Duodenal mucosa (tissue), 2 donors: ENCODE data around the gene LRRC32.

Source experiments
- H3K27ac ChIP-seq: one replicate; pipeline ENCODE4 v1.7.0; 2013; ENCODE audit warnings: low read depth, low read length
- H3K27me3 ChIP-seq, 2 donors: one replicate each; pipeline ENCODE4 v1.7.0; 2013; ENCODE audit warnings: low read length in 2 of 2, control low read depth in 1 of 2; ENCODE audit not compliant: insufficient read depth in 2 of 2, control insufficient read depth in 1 of 2
- H3K36me3 ChIP-seq, 2 donors: one replicate each; pipeline ENCODE4 v1.7.0; 2013; ENCODE audit warnings: low read length in 2 of 2, control low read depth in 1 of 2; ENCODE audit not compliant: insufficient read depth in 2 of 2, control insufficient read depth in 1 of 2
- H3K4me1 ChIP-seq, 2 donors: one replicate each; pipeline ENCODE4 v1.7.0; 2013; ENCODE audit warnings: low read length in 2 of 2, control low read depth in 1 of 2; ENCODE audit not compliant: insufficient read depth in 2 of 2, control insufficient read depth in 1 of 2
- H3K4me3 ChIP-seq, 2 donors: one replicate each; pipeline ENCODE4 v1.7.0; 2013; ENCODE audit warnings: low read length in 2 of 2, low read depth in 1 of 2
- H3K9ac ChIP-seq, 2 donors: one replicate each; pipeline ENCODE4 v1.7.0; 2013; ENCODE audit warnings: low read length in 2 of 2, low read depth in 1 of 2
- H3K9me3 ChIP-seq, 2 donors: one replicate each; pipeline ENCODE4 v1.7.0; 2013; ENCODE audit warnings: low read length in 2 of 2, control low read depth in 1 of 2; ENCODE audit not compliant: control insufficient read depth in 1 of 2

LRRC32 gene

GRCh38 chr11:76638270-76639197, 32.0 kb downstream of the LRRC32 start:
- peaks cover 0 to 4% of the 10 kb centered on the region in 2 donors for H3K4me1 ChIP-seq
- H3K36me3 ChIP-seq = no peaks in the 10 kb centered on the region
- H3K27me3 ChIP-seq = no peaks in the 10 kb centered on the region
- no peak overlapping the region for H3K27ac ChIP-seq
- no peak overlapping the region for H3K4me3 ChIP-seq
- H3K9me3 ChIP-seq = no peaks in the 10 kb centered on the region
- no peak overlapping the region for H3K9ac ChIP-seq

- Histone ChIP-seq H3K9ac (no peak overlapping the region), H3K4me3 (no peak overlapping the region), H3K27ac (no peak overlapping the region)
Observed at GRCh38 chr11:76637491-76638269, 32.9 kb downstream of the LRRC32 start.

GRCh38 chr11:76636826-76637460, 33.6 kb downstream of the LRRC32 start:
- no peak overlapping the region for H3K4me3 ChIP-seq

More at GRCh38 chr11:76637491-76638269, 32.9 kb downstream of the LRRC32 start:
- Histone ChIP-seq H3K36me3 (no peaks in the 10 kb centered on the region), H3K27me3 (no peaks in the 10 kb centered on the region), H3K9me3 (no peaks in the 10 kb centered on the region), H3K4me1 (peaks cover 0 to 4% of the 10 kb centered on the region in 2 donors)

GRCh38 chr11:76635991-76636738, 34.4 kb downstream of the LRRC32 start:
- Histone ChIP-seq H3K27me3 (no peaks in the 10 kb centered on the region), H3K4me1 (peaks cover 0 to 4% of the 10 kb centered on the region in 2 donors), H3K9ac (no peak overlapping the region), H3K36me3 (no peaks in the 10 kb centered on the region), H3K9me3 (no peaks in the 10 kb centered on the region), H3K27ac (no peak overlapping the region), H3K4me3 (no peak overlapping the region)

More at GRCh38 chr11:76636826-76637460, 33.6 kb downstream of the LRRC32 start:
- H3K27me3 ChIP-seq = no peaks in the 10 kb centered on the region
- no peaks in the 10 kb centered on the region for H3K36me3 ChIP-seq
- no peak overlapping the region for H3K9ac ChIP-seq
- H3K27ac ChIP-seq = no peak overlapping the region
- H3K9me3 ChIP-seq = no peaks in the 10 kb centered on the region
- H3K4me1 ChIP-seq = peaks cover 0 to 4% of the 10 kb centered on the region in 2 donors

DNA sequence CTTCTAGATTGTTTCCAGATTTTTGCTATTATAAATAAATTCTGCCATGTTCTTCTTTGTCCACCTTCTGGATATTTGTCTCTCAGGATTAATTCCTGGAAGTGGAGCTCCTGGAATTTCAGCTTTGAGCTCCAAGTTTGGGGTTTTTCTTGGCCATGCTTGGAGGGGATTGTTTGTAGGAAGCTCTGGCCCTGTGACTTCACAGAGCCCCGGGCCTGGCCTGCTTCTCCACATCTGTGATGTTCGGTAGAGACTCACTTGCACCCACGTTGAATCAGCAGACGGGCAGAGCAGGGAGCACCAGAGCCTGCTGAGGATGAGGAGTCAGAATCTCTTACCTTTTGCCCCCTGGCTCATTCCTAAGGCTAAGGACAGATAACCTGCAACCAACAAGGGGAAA, 35.7 kb downstream of the LRRC32 start:
- no peak overlapping the region for H3K9ac ChIP-seq
- H3K36me3 ChIP-seq = no peaks in the 10 kb centered on the region
- no peaks in the 10 kb centered on the region for H3K9me3 ChIP-seq
- no peaks in the 10 kb centered on the region for H3K27me3 ChIP-seq
- no peak overlapping the region for H3K27ac ChIP-seq
- H3K4me1 ChIP-seq = peaks cover 3 to 9% of the 10 kb centered on the region in 2 donors
- H3K4me3 ChIP-seq = no peak overlapping the region

GRCh38 chr11:76632492-76632891, 38.1 kb downstream of the LRRC32 start:
- Histone ChIP-seq H3K9me3 (no peaks in the 10 kb centered on the region), H3K4me1 (peaks cover 11 to 12% of the 10 kb centered on the region in 2 donors), H3K9ac (no peak overlapping the region), H3K27me3 (no peaks in the 10 kb centered on the region), H3K27ac (no peak overlapping the region), H3K36me3 (no peaks in the 10 kb centered on the region), H3K4me3 (no peak overlapping the region)

DNA sequence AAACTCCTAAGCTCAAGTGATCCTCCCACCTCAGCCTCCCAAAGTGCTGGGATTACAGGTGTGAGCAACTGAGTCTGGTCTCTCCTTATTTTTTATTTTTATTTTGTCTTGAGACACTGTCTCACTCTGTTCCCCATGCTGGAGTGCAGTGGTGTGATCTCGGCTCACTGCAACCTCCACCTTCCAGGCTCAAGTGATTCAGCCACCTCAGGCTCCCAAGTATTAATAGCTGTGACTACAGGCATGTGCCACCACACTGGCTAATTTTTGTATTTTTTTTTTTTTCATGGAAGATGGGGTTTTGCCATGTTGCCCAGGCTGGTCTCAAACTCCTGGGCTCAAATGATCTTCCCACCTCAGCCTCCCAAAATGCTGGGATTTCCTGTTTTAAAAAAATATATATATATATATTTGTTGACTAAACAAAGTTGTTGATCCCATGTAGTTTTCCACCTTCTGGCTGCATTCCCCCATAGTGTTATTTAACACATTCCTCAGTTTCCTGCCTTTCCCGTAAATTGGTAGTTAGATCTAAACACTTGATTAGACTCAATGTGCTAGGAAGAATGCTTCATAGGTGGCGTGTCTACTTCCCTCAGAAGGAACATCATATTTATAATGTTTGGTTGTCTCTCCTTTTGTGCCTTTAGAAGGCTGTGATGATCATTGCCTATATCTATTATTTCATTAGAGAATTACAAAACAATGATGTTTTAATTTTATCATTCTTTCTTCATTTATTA, 38.8 kb downstream of the LRRC32 start:
- Histone ChIP-seq H3K9me3 (no peaks in the 10 kb centered on the region), H3K4me3 (no peak overlapping the region), H3K27me3 (no peaks in the 10 kb centered on the region), H3K4me1 (peaks cover 11 to 14% of the 10 kb centered on the region in 2 donors), H3K9ac (no peak overlapping the region), H3K27ac (no peak overlapping the region), H3K36me3 (no peaks in the 10 kb centered on the region)

DNA sequence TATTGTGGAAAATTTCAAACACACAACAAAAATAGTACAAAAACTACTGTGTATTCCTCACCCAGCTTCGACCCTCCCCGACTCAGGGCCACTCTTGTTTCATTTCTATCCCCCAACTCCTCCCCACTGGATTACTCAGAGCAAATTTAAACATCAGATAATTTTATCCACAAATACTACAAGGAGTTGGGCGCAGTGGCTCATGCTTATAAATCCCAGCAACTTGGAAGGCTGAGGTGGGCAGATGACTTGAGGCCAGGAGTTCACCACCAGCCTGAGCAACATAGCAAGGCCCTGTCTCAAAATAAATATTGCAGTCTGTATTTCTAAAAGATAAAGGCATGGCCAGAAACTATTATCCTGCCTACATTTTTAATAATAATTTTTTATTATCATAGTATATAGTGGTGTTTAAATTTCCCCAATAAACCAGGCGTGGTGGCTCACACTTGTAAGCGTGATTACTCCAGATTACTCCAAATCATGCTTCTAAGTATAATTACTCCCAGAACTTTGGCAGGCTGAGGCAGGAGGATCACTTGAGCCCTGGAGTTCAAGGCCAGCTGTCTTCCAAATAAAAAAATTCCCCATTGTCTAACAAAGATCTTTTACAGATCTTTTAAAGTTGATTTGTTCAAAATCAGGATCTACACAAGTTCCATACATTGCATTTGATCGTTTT, 39.8 kb downstream of the LRRC32 start:
- H3K4me3 ChIP-seq = no peak overlapping the region
- peaks cover 11 to 18% of the 10 kb centered on the region in 2 donors for H3K4me1 ChIP-seq
- no peaks in the 10 kb centered on the region for H3K36me3 ChIP-seq
- peaks cover 2 to 3% of the 10 kb centered on the region in 2 donors for H3K9me3 ChIP-seq
- no peaks in the 10 kb centered on the region for H3K27me3 ChIP-seq
- H3K9ac ChIP-seq = peak overlapping the region in 1 of 2 donors; percentile 26
- peak overlapping the region; percentile 58 for H3K27ac ChIP-seq
